Activated naive CD4-positive, alpha-beta T cell (primary cell): ENCODE measurements around the gene RUNDC3A.
A peak's percentile ranks its signal among the peaks of the same experiment; 100 is the strongest.

Experiments
- DNase-seq, 4 experiments: peaks; one replicate each; lab custom pipeline; 2025; lab: John Stamatoyannopoulos, UW

Gene RUNDC3A

DNA sequence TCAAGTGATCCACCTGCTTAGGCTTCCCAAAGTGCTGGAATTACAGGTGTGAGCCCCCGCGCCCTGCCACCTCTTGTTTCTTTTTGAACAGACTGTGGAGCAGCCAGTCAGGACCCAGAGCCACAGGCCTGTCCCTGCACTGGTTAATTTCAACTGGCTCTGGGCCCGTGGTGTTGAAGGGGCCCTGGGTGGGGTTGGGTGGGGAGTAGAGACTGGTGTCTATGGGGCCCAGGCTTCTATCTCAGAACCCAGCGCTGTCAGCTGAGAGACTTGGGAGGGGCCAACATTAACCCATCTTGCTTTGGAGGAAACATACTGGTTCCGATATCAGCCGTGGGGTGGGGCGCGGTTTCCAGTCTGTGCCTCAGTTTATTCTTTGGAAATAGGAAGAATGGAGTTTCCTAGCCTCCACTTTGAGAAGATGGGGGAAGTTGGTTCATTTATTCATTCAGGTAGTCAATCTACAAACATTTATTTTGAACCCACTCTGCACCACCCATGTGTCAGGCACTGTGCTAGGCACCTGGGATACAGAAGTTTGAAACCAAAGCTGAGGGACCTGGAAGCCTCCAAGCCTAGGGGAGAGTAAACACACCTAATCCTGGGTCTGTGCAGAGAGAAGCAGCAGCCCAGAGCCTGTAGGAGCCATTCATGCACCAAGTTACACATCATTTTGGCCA lies 24.9 kb upstream of the RUNDC3A start:
- DNase-seq: no peak

DNA sequence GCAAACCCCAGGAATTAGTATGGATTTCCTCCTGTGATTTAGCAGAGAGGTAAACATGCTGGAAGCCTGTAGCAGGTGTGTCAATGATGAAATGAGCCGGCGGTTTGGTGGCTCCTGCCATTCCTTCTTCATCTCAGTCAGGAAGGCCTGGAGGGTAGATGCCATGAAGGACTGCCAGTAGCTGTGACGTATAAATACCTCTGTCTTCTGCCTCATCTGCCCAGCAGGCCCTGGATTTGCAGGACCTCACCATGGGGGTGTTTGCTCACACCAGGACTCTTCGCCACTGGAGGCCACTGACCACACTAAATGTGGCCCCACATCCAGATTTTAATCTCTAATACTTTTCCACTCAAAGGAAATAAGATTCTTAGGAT lies 24.4 kb upstream of the RUNDC3A start:
- no peak for DNase-seq

DNA sequence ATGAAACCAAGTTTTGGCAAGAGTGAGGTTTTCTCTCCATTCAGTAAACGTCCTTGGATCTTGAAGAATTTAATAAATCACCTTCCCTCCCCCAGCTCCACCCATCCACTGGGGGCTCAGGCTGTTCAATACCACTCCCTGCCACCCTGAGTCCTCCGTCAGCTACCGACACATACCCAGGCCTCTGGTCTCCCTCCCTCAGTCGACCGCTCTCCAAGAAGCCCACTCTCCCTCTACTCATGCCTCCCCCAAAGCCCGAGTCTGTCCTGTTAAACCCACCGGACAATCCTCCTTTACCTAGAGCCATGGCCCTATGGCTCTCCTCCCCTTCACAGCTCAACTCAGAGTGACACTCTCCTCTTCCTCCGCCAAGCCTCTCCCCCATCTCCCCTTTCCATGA lies 20.8 kb upstream of the RUNDC3A start:
- no peak for DNase-seq

DNA sequence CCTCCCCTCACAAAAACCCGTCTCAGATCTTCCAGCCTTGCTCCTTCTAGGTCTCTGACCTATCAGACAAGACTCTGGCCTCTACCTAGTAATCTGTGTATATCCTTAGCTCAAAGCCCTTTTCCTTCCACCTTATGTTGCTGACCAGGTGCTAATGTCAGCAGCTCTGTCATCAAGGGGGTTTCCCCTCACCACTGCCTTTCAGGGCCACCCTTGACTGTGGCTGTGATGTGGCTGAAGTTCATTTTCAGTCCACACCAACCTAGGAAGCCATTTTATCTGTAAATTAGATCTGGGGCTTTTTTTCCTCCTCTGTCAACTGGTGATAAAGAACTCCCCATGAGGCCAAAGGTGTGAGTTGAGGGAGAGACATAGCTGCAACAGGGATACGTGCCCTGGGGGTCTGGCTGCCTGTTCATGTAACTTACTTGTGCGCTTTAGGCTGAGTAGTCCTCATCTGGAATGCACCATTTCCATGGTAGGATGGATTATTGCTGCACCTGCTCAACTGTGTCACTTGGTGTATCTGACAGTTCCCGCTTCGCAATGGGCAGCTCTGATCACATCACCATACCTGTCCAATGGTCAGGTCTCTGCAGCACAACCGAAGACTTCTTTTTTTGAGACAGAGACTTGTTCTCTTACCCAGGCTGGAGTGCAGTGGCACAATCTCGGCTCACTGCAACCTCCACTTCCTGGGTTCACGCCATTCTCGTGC lies 14.7 kb upstream of the RUNDC3A start:
- no peak for DNase-seq

DNA sequence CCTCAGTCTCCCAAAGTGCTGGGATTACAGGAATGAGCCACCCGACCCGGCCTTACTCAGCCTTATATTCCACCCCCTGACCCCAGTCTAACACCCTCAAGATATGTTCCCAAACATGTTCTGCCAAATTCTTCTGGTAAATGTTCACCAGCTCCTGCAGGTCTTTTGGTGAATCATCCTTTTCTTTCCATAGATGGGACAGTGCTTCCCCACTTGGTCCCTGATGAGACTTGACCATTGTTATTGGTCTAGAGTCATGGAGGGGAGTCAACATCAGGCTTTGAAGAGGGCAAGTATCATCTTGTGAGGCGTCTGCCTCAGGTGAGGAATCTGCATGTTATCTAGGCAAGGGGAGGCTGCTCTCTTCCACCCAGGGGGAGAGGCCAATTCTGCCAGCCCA lies 10.4 kb upstream of the RUNDC3A start:
- no peak for DNase-seq

DNA sequence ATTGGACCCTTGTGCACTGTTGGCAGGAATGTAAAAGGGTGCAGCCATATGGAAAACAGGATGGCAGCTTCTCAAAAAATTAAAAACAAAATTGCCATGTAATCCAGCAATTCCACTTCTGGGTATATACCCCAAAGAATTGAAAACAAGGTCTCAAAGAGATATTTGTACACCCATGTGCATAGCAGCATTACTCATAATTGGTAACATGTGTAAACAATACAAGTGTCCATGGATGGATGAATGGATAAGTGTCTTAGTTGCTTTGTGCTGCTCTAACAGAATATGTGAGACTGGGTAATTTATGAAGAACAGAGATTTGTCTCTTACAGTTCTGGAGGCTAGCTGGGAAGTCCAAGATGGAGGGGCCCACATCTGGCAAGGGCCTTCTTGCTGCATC lies 3.8 kb upstream of the RUNDC3A start:
- no peak for DNase-seq

DNA sequence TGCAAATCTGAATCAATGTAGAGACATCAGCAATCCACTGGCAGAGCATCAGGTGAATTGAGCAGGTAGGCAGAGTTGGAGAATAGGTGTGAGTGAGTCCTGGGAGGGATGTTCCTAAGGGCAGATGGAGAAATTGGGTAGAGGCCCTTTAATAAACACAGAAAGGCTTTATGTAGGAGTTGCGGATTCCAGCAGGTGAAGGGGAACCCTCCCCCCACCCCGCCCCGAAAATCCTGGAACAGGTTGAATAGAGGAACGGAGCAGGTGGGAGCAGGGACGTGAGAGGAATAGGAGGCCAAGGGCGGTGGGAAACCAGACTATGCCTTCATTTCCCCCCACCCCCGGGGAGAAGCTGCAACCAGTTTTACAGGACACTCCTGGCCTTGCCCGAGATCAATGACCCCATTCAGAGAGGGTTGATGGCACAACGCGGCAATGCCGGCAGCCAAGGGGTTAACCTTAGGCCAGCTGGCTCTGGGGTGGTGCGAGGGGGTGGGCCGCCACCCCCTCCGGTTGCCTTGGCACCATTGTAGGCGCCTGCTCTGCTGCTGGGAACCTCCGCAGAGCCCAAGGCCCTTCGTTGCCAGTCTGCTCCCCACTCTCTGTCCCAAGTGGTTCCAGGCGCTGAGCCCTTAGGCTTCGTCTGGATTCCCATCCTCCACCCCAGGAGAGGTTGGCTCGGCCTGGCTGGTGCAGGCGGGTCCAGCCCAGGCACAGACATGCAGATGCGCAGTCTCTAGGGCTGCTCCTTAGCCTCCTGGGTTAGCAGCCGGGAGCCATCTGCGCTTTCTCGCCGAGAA lies 814 bp upstream of the RUNDC3A start:
- no peak for DNase-seq

DNA sequence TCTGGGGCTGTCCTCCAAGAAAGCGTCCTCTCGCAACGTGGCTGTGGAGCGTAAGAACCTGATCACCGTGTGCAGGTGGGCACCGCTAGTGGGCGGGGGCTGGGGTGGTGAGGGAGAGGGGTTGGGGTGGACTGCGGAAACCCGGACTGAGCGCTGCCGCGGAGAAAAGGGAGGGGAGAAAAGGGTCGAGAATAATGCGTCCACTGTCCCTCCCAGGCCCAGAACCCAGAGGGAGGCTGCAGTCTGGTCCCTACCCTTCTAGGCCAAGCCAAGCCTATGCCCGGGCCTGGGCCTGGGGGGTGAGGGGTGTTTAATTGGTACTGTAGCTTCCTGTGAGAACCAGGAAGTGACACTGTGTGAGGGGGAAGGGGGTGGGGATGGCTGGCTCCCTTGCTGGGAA lies 464 bp downstream of the RUNDC3A start:
- no peak for DNase-seq

DNA sequence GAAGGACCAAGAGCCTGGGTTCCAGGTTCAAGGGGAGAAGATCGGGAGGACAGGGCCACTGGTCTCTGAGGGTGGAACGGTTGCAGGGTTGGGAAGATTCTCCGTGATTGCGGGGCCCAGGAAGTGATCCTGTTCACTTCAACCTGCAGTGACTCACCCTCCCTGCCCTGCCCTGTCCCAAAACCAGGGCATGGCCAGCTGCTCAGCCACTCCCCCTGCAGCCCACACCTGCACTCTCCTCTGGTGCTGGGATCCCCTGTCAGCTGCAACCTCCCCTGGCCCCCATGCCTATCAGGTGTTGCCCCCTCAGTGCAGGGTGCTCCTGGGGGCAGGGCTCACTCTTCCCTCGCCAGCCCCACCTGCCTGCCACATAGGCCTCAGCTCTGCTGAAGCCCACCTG lies 1.1 kb downstream of the RUNDC3A start:
- DNase-seq: no peak

DNA sequence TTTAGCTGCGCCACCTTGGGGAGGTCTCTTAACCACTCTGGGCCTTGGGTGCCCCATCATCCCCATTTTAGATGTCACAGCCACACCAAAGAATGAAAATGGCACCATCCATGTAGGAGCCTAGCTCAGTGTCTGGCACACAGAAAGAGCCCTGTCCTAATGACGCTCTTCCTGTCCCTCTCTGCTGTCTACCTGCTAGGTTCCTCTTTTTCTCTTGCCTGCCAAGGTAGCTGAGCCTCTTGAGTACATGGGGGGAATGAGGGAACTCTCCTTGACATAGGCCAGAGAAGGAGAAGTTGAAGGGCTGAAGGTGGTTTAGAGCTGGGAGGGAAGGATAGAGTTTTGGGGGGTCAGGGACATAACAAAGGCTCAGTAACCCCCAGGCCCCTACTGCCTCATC lies 1.8 kb downstream of the RUNDC3A start:
- no peak for DNase-seq

DNA sequence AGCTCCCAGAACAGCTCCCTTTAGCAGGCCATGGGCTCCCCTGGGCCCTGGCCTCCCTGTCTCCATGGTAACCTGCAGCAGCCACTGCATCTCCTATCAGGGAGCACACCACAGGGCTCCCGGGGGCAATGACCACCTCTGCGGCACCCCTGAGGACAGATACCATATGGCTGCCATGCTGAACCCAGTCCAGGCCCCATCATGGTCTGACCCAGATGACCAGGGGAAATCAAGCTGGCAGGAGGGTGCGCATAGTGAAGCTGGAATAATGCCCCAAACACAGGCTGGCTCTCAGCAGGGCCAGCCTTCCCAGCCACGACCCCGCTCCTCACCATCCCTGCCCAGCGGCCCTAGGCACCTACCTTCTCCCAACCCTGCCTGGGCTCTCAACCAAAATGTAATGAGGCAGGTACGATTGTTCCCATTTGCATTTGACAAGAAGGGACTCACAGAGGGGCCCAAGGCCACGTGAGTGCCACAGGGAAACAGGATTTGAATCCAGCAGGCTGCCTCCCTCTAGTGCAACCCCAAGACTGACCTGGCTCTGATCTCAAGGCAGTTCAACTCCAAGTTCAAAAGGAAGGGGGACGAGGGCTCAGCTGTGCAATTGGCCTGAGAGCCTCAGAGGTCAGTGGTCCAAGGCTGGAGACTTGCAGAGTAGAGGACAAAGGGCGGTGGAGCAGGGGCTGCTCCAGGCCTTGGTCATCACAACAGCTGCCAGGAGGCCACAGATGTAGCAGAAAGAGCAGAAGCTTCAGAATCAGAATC lies 2.4 kb downstream of the RUNDC3A start:
- DNase-seq: no peak

DNA sequence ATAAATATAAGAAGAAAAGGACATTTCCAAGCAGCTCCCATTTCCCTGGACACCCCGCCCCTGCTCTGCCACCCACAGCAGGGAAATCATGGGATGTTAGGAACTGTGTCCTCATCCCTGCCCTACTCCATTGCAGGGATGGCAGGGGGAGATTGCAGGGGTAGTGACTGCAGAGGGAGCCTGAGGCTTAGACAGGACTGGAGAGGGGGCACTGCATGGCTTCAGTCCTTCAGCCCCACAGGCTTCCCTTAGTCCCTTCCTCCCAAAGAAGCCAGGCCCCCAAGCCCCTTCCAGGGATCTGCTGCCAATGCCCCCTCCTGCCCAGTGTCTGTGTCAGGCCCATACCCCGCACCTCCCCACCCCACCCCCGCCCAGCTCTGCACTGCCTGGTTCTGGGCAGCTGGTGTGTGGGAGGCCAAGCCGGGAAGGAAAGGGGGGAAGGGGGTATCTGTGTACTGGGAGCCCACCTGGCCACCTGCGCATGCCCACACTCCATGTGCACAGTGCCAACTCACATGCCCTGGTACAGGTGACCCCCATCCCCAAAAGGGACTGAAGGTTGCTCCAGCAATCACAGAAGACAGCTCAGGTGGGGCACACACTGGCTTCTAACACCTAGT lies 3.3 kb downstream of the RUNDC3A start:
- DNase-seq: no peak

DNA sequence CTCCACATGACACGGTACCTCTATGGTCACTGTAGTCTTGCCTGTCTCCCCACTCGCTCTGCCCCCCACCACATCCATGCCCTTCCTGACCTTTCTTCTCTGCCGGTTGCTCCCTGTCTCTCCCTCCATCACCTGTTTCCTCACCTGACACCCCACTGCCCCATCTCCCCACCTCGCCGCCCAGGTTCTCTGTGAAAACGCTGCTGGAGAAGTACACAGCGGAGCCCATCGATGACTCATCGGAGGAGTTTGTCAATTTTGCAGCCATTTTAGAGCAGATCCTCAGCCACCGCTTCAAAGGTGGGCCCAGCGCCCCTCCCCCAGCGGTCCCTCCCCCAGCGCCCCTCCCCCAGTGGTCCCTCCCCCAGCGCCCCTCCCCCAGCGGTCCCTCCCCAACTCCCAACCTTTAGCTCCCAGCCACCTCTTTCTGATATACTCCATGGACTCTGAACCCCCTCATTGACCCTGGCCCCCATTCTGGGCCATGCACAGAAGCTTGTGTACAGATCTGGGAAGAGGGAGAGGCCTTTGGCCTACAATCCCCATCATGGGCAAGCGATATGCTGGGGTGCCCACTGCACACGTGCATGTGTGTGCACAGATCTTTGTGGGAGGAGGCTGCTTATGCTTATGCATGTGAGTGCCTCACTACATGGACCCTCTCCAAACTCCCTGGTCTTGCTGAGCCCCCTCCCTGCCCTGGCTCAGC lies 4.1 kb downstream of the RUNDC3A start:
- no peak for DNase-seq

DNA sequence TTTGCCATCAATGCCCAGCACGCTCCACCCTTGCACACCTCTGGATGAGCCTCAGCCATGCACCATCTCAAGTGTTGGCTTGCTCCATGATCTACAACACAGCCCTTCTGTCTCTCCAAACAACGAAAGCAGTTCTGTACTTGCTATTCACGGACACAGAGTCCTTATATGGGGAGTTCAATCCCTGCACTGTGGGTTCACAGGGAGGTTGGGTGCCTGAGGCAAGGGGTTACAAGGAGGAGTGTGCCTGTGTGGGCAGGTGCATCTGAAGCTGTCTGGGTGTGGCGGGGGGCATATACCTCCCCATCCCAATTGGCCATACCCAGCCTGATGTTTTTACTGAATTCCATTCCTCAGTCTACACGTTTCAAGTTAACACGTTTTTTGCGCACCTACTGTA lies 5.6 kb downstream of the RUNDC3A start:
- DNase-seq: no peak

DNA sequence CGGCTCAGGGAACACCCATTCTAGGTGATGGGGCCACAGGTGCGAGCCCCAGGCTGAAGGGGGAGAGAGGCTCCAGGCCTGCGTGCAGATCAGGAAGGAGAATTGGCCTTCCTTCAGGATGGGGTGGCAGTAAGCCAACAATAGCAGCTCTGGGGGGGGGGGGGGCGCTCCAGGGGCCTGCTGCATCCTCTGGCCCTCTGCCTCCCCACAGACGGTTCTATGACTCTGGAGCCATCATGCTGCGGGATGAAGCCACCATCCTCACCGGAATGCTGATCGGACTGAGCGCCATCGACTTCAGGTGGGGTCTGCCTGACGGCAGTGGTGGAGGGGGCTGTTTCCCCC lies 6.1 kb downstream of the RUNDC3A start:
- no peak for DNase-seq

DNA sequence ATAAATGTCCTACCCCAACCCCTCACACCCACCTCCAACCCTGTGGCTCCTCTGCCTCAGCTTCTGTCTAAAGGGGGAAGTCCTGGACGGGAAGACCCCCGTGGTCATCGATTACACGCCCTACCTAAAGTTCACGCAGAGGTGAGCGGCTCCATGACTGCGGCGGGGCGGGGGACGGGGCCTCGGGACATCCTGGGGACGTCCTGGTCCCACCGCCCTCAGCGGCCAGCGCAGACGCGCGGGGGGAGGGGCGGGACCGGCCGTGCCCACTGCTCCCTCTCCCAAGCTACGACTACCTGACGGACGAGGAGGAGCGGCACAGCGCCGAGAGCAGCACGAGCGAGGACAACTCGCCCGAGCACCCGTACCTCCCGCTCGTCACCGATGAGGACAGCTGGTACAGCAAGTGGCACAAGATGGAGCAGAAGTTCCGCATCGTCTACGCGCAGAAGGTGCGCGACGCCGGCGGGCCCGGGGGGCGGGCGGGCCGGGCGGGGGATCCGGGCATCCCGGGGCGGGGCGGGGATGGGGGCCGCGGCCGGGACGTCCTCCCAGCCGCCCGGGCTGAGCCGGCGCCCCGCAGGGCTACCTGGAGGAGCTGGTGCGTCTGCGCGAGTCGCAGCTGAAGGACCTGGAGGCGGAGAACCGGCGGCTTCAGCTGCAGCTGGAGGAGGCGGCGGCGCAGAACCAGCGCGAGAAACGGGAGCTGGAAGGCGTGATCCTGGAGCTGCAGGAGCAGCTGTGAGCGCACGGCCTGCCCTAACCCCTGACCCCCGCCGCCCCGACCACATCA lies 6.7 kb downstream of the RUNDC3A start:
- peak in 1 of 4 experiments; percentile 25 for DNase-seq

DNA sequence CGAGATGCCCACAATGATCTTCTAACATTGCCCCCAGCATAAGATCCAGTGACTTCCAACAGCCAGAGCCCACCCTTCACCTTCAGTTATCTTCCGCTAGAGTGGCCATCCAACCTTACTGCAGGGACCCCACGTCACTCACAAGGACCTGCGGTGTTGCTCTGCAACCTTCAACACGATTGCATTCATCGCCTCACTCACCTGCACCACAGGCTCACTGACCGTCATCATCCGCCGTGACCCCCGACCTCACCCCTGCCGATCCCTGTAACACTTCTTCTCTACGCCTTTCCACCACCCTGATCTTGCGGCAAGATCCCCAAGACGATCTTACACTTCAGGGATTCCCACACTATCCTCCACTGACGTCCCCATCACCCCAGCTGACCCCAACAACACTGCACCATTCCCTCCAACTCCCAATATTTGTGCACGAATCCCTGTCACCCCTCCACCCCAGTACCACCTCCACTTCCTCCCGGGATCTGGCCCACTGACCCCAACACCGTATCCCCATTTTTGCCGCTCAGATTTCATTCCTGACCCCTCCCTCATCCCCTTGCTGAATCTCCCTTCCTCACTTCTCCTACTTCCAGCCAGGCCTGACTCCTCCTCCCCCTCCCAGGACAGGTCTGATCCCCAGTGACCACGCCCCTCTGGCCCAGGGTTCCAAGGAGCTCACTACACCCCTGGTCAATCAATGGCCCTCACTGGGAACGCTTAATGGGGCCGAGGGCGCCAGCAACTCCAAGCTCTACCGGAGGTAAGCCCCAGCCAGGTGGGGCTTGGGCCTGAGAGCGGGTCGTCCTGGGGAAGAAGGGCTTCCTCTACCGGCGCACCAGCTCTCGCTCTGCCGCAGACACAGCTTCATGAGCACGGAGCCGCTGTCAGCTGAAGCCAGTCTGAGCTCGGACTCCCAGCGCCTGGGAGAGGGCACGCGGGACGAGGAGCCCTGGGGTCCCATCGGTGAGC lies 7.6 kb downstream of the RUNDC3A start:
- DNase-seq: no peak

DNA sequence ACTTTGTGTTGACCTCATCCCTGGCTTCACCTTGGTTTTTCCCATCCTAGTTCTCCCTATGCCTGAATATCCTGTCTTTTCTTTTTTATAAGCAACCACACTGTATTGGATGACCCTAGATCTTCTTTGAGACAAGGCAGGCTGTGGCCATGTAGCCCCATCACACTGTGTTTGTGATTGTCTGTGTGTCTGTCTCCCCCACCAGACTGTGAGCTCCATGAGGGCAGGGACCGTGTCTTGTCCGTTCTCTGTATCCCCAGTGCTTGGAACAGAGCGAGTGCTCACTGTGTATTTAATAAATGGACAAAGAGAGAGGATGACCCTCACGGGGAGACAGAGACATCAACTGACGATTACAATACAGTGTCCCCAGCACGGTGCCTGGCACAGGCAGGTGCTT lies 9.1 kb downstream of the RUNDC3A start:
- DNase-seq: no peak
